ENCODE data around the gene MAP7D1. TPM values are rescaled to one million over a fixed set of nuclear protein-coding genes. Genes with fewer than 3 reads are reported as not detected.

The MAP7D1 gene
- 62.0 and 90.5 TPM in 2 replicates for total RNA-seq

DNA sequence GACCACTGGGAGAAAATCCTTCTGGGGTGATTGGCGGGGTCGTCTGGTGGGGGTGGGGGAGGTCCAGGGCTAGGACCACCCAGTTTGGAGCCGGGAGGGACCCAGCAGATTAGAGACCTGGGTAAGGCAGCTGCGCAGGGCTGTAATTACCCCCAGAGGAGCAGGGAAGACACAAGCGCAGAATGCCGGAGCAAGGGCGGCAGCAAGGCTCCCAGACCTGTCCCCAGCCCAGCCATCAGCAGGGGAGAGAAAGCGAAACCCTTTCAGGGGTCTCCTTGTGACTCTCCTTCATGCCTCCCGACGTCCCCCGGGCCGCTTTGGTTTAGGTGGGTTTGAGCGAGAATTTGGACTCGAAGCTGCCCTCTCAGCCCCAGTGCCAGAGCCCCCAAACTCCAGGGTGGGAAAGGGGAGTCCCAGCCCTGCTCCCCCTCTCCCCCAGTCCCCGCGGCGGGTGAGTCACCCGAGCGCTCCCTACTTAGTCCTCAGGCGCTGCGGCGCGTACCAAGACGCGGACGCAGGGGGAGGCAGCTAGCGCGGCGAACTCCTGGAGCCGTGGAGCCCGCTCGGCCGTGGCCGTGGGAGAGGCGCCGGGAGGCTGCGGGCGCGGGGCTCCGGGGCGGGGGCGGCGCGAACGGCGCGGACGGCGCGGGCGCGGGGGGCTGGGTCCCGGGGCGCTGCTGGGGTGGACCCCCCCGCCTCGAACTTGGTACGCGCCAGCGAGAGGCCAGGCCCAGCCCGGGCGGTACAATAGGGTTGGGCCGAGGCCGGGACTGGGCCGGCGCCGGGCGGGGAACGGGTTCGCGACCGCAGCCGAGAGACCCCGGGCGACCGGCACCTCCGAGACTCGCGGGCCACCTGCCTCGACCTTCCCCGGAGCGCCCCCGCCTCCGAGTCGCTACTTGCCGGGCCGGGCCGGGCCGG is at the start of gene MAP7D1:
MAP7D1 (plus strand) TSS at position 753 of the 921 bp plus-strand sequence. CDS start 258 bp downstream, outside the sequence.

DNA sequence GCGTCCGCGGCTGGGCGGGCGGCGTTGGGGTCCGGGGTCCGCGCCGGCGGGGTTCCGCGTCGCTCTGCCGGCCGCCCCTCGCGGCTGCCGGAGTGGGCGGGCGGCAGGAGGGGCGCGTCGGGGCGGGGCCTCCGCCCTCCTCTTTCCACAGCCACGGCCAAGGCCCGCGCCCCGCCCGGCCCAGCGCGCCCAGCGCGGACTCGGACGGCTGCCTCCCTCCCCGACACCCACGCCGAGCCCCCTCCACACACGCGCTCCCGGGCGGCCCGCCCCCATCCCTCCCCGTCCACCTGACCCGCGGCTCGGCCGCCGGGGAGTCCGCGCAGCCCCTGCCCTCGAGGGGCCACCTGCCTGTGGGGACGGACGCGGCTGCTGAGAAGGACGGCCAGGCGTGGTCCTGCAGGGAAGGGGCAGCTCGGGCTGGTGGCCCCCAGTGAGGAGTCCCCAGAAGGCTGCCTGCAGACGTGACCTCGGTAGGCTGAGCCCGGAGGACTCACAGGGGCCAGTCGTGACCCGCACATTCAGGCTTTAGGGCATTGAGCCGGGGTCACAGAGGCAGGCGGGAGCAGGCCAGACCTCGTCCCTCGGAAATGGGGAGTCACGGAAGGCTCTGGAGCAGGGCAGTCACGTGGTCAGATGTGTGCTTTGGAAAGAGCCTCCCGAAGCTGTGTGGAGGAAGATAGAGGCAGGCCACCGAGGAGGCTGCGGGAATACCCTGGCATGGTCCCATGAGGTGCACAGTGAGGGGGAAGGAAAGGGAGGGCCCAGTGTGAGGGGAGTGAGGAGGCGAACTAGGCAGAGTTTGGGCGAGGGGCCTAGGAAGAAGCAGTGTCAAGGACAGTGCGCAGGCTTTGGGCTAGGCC is 30.6 kb upstream of the MAP7D1 start, which contains the start of gene COL8A2:
COL8A2 (minus strand) TSS at position 94 of the 863 bp plus-strand sequence. CDS start 24,980 bp downstream, outside the sequence.

DNA sequence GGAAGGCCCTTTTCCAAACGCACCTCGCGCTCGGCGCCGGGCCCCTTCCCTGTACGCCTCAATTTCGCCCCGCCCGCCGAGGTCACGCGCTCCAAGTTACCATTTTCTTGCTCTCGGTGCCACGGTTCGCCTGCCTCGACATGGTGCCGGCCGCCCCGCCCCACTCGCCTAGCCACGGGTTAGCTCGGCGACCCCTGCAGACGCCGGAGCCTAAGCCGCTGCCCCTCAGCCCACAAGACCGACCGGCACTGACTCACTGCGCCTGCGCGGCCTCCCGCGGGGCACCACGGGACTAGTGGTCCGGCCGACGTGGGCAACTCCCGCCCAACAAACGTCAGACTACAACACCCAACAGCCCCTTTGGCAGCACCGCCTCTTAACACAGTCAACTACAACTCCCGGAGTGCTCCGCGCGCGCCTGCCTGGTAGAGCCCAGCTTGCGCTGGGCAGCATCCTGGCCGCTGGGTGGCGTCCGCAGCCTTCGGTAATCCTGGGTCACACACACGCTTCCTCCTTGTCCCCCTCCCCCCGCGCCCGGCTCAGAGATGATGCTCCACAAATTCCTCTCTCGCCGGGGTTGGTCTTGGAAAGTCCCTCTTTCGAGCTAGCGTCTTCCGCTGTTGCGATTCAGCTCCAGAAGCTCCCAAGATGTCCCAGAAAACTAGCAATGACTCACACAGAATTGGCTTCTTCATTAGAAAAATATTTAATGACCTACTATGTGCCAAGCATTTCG is 6.6 kb upstream of the MAP7D1 start, which contains the start of gene TRAPPC3:
TRAPPC3 (minus strand) TSS at position 250 of the 736 bp plus-strand sequence; CDS start at position 142, 108 bp downstream.

DNA sequence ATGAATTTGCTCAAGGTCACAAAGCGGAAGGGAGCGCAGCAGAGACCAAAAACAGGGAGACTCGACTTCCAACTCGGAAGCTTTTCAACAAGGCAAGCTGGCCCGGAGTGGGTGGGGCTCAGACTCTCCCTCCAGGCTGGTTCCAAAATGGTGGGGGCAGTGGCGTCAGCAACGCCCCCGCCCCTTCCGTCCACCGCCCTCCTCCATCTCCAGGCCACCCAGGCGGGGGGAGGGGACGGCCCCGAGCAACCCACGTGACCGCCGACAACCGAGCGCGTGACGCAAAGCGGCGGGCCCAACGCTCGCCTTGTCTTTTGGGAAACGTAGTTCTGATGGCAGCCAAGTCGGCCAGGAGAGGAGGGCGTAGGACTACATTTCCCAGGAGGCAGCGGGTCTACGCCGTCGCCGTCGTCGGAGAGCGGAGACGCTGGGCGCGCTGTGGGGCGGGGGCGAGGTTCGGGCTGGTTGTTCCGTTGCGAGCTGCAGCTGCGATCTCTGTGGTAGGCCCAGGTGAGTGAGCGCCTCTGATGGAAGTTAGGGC is 68.1 kb downstream of the MAP7D1 start, which contains the start of gene THRAP3:
THRAP3 (plus strand) TSS at position 448 of the 541 bp plus-strand sequence. CDS start 58,121 bp downstream, outside the sequence.

Other genes starting within 250 kb of the MAP7D1 start
- gene AGO3, start 225.1 kb upstream of the MAP7D1 start, total RNA-seq = 9.4 and 11.6 TPM in 2 replicates
- 0.28 TPM in 1 of 2 replicates, not detected in the other for gene TEKT2, start 72.1 kb upstream of the MAP7D1 start, total RNA-seq
- 38.7 and 39.7 TPM in 2 replicates for gene ADPRS, start 67.3 kb upstream of the MAP7D1 start, total RNA-seq
- 0.58 and 2.0 TPM in 2 replicates for gene COL8A2, start 30.9 kb upstream of the MAP7D1 start, total RNA-seq
- 103 and 114 TPM in 2 replicates for gene TRAPPC3, start 6.7 kb upstream of the MAP7D1 start, total RNA-seq
- gene THRAP3, start 68.3 kb downstream of the MAP7D1 start, total RNA-seq = 67.9 and 150 TPM in 2 replicates
- 3.6 and 8.5 TPM in 2 replicates for gene SH3D21, start 150.2 kb downstream of the MAP7D1 start, total RNA-seq
- gene EVA1B, start 167.5 kb downstream of the MAP7D1 start, total RNA-seq = 126 and 177 TPM in 2 replicates
- gene STK40, start 229.8 kb downstream of the MAP7D1 start, total RNA-seq = 7.6 and 18.6 TPM in 2 replicates
- gene LSM10, start 241.7 kb downstream of the MAP7D1 start, total RNA-seq = 9.6 and 43.3 TPM in 2 replicates

Data from regular cardiac myocyte (primary cell).